Glutamatergic neuron (in vitro differentiated cells): Measurements from ENCODE around the gene NFATC2. TPM values are rescaled to one million over a fixed set of nuclear protein-coding genes. Genes with fewer than 3 reads are reported as not detected.

ENCODE experiments used
- DNase-seq: peaks from one replicate; pipeline ENCODE4 v3.0.0; 2022
- H3K27ac Mint-ChIP-seq: one replicate; pipeline ENCODE4 v1.8.0; 2020; ENCODE audit warnings: mild to moderate bottlenecking, mixed read lengths, inconsistent platforms; ENCODE audit not compliant: unreplicated experiment
- H3K27me3 Mint-ChIP-seq: one replicate; pipeline ENCODE4 v1.8.0; 2020; ENCODE audit warnings: mild to moderate bottlenecking, moderate library complexity, mixed read lengths, inconsistent platforms; ENCODE audit not compliant: unreplicated experiment
- H3K36me3 Mint-ChIP-seq: one replicate; pipeline ENCODE4 v1.8.0; 2020; ENCODE audit warnings: mild to moderate bottlenecking, mixed read lengths, inconsistent platforms; ENCODE audit not compliant: unreplicated experiment
- H3K4me1 Mint-ChIP-seq: one replicate; pipeline ENCODE4 v1.8.0; 2020; ENCODE audit warnings: mild to moderate bottlenecking, low read depth, mixed read lengths, inconsistent platforms; ENCODE audit not compliant: unreplicated experiment
- H3K4me3 Mint-ChIP-seq: one replicate; pipeline ENCODE4 v1.8.0; 2020; ENCODE audit warnings: mild to moderate bottlenecking, mixed read lengths, inconsistent platforms; ENCODE audit not compliant: unreplicated experiment
- H3K9me3 Mint-ChIP-seq: one replicate; pipeline ENCODE4 v1.8.0; 2020; ENCODE audit warnings: mild to moderate bottlenecking, moderate library complexity, mixed read lengths, inconsistent platforms; ENCODE audit not compliant: unreplicated experiment
- CTCF ChIP-seq: fragments of 200-600 bp; sonication (generic); IDR thresholded peaks from one replicate; pipeline ENCODE4 v1.5.0; 2021; ENCODE audit not compliant: partially characterized antibody, unreplicated experiment
- total RNA-seq: library from RNA; stranded (reverse); fragmentation: NEBNext Ultra II Directional; extraction: Animal tissue kit (Norgen Biotek cat#: 25700); gene quantifications from one replicate; pipeline ENCODE4 v1.2.1, GENCODE V29; 2021; ENCODE audit not compliant: unreplicated experiment

The NFATC2 gene
- total RNA-seq, 1 donor from 2014 or later: not detected

- Mint-ChIP-seq H3K4me1 (no peaks in the 10 kb centered on the region), H3K9me3 (no peaks in the 10 kb centered on the region), H3K27ac (no peak overlapping the region), H3K4me3 (no peak overlapping the region), H3K27me3 (peaks cover 6% of the 10 kb centered on the region), H3K36me3 (no peaks in the 10 kb centered on the region)
- no peak for DNase-seq
- no peak for TF ChIP-seq CTCF
These were observed 154.3 kb downstream of the NFATC2 start for GRCh38 chr20:51388227-51388626.

- no peak overlapping the region for H3K27ac Mint-ChIP-seq
These were observed 155.2 kb downstream of the NFATC2 start for GRCh38 chr20:51387125-51387875.

GRCh38 chr20:51386586-51386985 is 155.9 kb downstream of the NFATC2 start:
- no peak overlapping the region for H3K27ac Mint-ChIP-seq
- no peaks in the 10 kb centered on the region for H3K4me1 Mint-ChIP-seq
- no peaks in the 10 kb centered on the region for H3K36me3 Mint-ChIP-seq
- no peak overlapping the region for H3K4me3 Mint-ChIP-seq
- DNase-seq: no peak
- peaks cover 6% of the 10 kb centered on the region for H3K27me3 Mint-ChIP-seq
- no peak for TF ChIP-seq CTCF
- peaks cover 3% of the 10 kb centered on the region for H3K9me3 Mint-ChIP-seq

More at GRCh38 chr20:51387125-51387875, 155.2 kb downstream of the NFATC2 start:
- no peak for DNase-seq
- Mint-ChIP-seq H3K9me3 (peaks cover 2% of the 10 kb centered on the region), H3K27me3 (peaks cover 6% of the 10 kb centered on the region), H3K4me1 (no peaks in the 10 kb centered on the region), H3K36me3 (no peaks in the 10 kb centered on the region), H3K4me3 (no peak overlapping the region)
- TF ChIP-seq CTCF: no peak

- peak; percentile 13 for TF ChIP-seq CTCF
- Mint-ChIP-seq H3K9me3 (peaks cover 3% of the 10 kb centered on the region), H3K4me3 (no peak overlapping the region), H3K27me3 (peaks cover 6% of the 10 kb centered on the region), H3K36me3 (no peaks in the 10 kb centered on the region), H3K4me1 (no peaks in the 10 kb centered on the region), H3K27ac (no peak overlapping the region)
- no peak for DNase-seq
These were observed 156.6 kb downstream of the NFATC2 start for GRCh38 chr20:51385646-51386530.
